Activated CD8-positive, alpha-beta memory T cell treated with anti-CD3 and anti-CD28 coated beads, Interleukin-2, amount 50 U/mL, for 1 hour (primary cell): ENCODE results near the gene CETN1.

Experiments used
- DNase-seq: peaks from one replicate; pipeline ENCODE4 v3.0.0-alpha.2; 2020; ENCODE audit errors: extremely low read depth

Gene CETN1

GRCh38 chr18:580154-580553 lies at the start of gene CETN1:
Gene CETN1, plus strand, starts transcription at chr18:580380. Its CDS starts 29 bp downstream, at chr18:580409.
- no peak for DNase-seq

GRCh38 chr18:532018-532417 lies 48.2 kb upstream of the CETN1 start:
- DNase-seq, result no peak

GRCh38 chr18:532632-533031 lies 47.5 kb upstream of the CETN1 start:
- DNase-seq, result no peak

DNA sequence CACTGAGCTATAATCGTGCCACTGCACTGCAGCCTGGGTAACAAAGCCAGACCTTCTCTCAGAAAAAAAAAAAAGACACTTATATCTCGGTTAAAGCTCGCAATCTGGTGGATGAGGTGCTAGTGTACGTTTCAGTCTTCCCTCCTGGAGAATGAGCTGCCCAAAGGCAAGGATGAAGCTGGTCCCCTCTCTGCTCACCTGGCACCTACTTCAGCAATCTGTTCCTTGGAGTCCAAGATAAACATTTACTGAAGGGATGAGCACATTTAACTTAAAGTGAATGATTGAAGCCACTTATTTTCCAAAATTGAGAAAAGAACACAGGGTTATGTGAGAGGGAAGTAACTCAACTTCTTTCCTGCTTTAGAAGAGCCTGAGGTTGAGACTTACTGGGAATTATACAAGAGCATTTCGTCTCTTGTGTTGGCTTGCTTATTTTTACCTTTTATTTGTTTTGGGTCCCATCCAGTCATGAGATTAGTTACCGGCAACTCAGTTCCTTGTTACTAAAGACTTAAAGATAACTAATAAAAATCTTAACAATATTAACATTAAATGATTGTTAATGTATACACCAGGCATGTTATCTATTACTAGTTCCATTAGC lies 46.1 kb upstream of the CETN1 start:
- no peak for DNase-seq

DNA sequence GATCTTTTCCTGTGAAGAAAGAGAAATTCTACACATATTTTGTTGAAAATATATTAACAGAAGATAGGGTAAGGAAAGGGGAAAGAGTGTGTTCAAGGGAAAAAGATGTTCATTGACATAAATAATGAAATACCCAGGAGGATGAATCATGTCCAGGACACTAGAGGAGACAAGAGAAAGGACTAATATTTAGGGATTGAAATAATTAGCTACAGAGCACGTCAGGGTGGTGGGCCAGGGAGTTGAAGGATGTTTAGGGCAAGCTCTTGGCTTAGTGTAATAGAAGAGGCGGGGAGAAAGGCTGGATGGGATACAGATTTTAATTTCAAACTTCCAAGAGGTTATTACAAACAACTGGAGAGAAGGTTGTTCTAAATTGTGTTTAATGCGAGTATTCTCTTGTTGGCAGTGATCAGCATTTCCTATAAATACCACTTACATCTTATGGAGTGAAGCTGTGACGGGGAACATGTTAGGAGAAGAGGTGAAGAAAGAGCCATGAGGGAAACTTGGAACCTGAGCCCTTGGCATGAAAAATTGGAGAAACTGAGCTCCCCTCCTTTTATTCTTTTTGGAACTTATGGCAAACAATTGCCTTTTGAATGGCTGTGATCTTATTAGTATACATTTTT lies 36.6 kb upstream of the CETN1 start:
- no peak for DNase-seq

GRCh38 chr18:549967-550366 lies 30.2 kb upstream of the CETN1 start:
- no peak for DNase-seq

DNA sequence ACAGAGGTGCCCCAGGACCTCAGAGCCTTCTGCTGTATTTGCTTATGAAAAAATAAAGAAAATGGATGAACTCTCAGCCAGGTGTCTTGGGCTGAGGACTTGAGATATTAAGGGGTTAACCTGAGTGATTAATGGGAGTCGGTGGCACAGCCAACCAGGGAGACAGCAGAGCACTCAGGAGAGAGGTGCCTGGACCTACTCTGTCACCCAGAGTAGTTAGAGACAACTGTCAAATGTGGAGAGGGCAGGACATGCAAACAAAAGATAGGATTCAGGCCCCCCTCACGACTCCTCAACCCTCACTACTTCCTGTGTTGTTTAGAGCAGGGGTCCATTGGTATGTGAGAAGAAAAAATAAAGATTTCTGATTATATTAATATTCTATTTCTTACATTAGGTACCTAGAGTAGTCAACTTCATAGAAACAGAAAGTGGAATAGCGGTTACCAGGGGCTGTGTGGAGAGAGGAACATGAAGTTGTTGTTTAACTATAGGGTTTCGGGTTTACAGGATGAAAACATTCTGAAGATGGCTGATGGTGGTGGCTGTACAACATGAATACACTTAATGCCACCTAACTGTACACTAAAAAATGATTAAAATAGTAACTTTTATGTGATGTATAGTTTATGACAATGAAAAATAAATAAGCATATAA lies 28.6 kb upstream of the CETN1 start:
- no peak for DNase-seq

DNA sequence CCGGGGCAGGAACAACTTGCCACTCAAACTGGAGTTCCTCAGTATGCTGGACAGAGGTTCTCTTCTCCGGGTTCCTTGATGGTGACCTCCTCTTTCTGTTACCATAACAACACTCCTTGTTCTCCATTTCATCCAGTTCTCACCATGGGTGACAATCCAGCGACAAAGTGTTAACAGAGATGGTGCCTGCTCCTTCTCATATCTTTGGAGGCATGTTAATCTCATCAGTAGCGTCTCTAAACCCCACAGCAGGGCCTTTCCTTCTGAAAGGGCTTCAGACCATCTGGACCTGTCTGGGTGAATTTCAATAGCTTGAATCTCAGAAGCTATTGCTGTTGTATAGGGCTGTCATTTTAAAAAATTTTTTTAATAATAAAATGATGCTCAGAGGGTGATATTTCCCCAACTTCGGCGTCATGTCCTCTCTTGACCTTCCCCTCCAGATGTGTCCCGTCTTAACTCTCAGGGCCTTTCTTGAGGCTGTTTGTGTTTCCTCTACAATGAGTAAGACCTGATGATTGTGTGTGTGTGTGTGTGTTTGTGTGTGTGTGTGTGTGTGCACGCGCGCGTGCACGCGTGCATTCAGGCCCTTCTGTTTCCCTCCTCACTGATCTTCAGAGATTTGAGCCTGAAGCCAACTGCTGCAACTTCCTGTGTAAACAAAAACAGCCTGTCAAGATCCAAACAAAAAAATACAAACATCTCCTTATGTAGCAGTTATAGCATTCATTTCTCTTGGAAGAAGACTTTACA lies 24.3 kb upstream of the CETN1 start:
- no peak for DNase-seq

GRCh38 chr18:564708-565561 lies 15.2 kb upstream of the CETN1 start:
- no peak for DNase-seq

DNA sequence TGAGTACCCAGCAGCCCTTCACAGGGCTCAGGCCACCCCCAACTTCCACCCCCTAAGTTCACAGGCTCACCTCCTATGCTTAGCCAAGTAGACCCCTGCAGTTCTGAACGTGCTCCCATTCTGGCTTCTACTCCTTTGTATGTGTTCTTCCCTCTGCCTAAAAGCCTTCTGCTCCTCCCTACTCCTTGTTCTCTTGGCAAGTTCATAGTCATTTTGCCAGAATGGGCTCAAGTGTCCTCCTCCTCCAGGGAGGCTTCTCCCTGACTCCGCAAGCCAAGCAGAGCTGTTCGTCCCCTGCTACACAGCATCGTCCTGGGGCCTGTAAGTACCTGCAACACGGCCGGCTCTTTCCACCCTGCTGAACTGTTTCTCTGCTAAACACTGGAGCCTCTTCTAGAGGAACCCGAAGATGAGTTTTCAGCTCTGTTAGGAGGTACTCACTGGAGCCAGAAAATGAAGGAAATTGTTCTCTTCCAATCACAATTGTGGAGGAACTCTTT lies 14.6 kb upstream of the CETN1 start:
- DNase-seq, result no peak

- no peak for DNase-seq
These were observed 13.1 kb upstream of the CETN1 start for GRCh38 chr18:567122-567521.

DNA sequence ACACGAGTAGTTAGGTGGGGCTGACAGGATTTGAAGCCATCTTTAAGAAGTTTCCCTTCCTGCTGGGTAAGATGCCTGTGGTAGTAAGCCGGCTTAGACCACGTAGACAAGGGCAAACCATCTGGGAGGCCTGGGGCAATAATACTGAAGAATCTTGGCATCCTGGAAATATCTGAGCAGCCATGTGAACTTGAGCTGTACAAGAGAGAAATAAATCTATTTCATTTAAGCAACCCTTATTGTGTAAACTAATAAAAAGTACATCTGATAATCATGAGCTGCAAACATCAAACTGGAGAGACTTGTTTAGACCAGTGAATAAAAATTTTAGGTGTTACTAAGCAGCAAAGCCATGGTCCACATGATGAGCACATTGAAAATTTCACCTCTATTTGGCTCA lies 11.4 kb upstream of the CETN1 start:
- no peak for DNase-seq

- no peak for DNase-seq
These were observed 9.9 kb upstream of the CETN1 start for GRCh38 chr18:570256-570655.

GRCh38 chr18:570697-571096 lies 9.5 kb upstream of the CETN1 start:
- no peak for DNase-seq

- no peak for DNase-seq
These were observed 7.9 kb upstream of the CETN1 start for GRCh38 chr18:572091-572830.

DNA sequence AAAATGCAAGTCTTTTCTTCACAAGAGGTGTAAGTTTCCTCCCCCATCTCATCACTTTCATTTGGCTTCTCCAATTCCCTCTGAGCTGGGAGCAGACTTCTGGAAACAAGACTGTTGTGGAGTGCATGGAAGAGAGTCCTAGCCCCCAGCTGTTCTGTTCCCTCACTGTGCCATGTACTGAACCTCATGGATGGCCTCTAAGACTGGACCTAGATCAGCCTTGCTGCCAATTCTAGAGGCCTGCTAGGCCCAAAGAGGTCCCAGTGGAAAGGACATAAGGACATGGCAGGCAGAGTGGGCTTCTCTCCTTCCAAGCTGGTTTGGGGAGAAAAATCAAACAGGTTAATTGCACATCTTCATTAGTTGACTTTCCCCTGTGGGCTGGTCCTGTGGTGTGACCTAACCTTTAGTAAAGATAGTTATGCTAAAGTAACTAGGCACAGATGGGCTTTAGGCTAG lies 7.3 kb upstream of the CETN1 start:
- DNase-seq, result no peak

DNA sequence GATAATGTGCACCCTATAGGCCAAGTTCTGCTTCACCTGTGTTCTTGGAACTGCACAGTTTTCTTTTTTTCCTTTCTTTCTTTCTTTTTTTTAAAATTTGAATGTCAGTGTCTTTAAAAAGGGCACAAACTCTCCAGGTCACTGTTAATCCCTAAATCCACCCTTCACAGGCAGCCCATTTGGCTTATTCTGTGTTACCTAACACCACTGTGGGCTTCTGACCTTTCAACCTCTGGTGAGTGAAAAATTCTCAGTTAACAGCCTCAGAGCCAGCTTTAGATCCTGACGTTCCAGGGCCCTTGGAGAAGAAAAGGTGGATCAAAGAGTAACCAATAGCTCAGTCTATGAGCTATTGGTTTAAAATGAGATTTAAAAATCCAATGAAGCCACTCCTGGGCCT lies 6.8 kb upstream of the CETN1 start:
- DNase-seq, result no peak

DNA sequence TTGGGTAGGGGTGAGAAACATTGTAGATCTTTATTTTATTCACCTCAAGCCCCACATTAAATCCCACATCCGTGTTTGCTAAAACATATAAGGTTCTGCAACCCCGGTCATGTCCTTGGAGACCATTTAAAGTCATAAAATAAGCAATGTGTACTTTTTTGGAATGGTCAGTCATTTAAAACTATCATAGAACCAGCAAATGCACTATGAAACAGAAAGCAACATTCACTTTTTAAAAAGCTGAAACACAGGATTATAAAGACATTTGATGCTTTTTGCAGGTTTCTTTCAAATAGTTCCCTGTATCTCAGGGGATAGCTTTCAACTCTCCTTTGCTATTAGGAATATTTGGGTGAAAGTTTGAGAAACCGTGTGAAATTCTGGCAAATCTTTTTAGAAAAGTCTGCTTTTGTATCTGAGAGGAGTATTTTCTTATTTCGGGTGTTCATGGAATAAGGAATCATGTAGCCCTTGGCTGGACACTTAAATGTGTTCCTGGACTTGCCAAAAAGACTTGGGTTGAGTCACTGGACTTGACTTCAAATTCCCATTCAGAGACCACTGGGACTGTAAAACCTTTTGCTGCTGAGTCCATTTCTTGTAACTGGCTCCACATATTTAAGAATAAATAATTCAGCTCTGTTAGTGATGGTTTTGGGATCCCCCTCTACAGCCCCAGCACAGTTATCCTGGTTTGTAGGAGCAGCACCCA lies 5.9 kb upstream of the CETN1 start:
- DNase-seq, result no peak

- no peak for DNase-seq
These were observed 5.1 kb upstream of the CETN1 start for GRCh38 chr18:574865-575645.
